ENCODE results near the gene LCK. TPM values are rescaled to one million over a fixed set of nuclear protein-coding genes. Genes with fewer than 3 reads are reported as not detected.

LCK gene
- total RNA-seq, 1 experiment from 2014 or later: 0.43 TPM

DNA sequence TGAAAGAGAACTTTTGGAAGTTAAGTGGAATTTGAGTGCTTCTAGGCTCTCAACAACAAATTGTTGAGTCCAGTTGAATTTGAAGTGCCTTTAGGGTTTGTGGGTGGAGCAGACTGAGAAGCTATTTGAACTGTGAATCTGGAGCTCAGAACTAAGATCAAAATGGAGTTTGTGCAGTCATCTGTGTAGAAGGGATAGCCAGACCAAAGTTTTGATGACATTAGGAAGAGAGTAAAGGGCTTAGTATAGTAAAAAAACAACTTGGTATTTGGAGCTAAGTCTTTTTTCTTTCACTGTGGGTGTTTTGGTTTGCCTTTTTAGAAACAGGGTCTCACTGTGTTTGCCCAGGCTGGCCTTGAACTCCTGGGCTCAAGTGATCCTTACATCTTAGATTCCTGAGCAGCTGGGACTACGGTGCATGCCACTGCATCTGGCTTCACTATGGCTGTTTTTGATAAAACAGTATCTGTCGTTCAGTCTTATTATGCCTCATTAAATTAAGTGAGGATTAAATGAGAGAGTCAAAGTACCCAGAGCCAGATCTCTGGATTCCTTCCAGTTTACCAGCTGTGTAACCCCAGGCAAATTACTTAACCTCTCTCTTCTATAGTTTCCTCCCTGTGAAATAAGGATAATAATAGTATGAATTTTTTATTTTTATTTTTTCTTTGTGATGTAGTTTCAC, 60.8 kb downstream of the LCK start:
- peaks cover 13% of the 10 kb centered on the region; the same call in 1 of the 2 replicates for H3K36me3 ChIP-seq
- H3K27ac ChIP-seq: no peak overlapping the region
- H3K9me3 ChIP-seq (replicated peaks): no peaks in the 10 kb centered on the region
- H3K4me3 ChIP-seq: no peak overlapping the region
- no peaks in the 10 kb centered on the region; the same call in 1 of the 2 replicates for H3K4me1 ChIP-seq
- no peaks in the 10 kb centered on the region for H3K27me3 ChIP-seq
- no peak for DNase-seq

DNA sequence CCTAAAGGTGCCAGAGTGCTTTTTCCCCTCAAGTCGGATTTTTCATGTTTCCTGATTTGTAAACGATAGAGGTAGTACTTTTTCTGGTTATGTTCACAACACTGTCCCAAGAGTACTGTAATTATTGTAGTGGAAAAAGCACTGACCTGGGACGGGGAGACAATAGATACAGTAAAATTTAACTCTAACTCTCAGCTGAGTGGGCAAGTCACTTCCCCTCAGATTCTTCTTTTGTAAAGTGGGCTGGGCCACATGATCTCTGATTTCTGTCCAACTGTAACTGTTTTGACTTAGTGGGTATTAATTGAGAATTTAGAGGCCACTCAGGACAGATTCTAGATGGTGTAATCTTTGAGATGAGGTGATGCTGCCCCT, 65.8 kb downstream of the LCK start:
- peaks cover 26% of the 10 kb centered on the region for H3K36me3 ChIP-seq
- no peaks in the 10 kb centered on the region for H3K9me3 ChIP-seq (replicated peaks)
- H3K27ac ChIP-seq: no peak overlapping the region
- H3K4me3 ChIP-seq: no peak overlapping the region
- no peak for DNase-seq
- no peaks in the 10 kb centered on the region; the same call in 1 of the 2 replicates for H3K4me1 ChIP-seq
- H3K27me3 ChIP-seq: no peaks in the 10 kb centered on the region

DNA sequence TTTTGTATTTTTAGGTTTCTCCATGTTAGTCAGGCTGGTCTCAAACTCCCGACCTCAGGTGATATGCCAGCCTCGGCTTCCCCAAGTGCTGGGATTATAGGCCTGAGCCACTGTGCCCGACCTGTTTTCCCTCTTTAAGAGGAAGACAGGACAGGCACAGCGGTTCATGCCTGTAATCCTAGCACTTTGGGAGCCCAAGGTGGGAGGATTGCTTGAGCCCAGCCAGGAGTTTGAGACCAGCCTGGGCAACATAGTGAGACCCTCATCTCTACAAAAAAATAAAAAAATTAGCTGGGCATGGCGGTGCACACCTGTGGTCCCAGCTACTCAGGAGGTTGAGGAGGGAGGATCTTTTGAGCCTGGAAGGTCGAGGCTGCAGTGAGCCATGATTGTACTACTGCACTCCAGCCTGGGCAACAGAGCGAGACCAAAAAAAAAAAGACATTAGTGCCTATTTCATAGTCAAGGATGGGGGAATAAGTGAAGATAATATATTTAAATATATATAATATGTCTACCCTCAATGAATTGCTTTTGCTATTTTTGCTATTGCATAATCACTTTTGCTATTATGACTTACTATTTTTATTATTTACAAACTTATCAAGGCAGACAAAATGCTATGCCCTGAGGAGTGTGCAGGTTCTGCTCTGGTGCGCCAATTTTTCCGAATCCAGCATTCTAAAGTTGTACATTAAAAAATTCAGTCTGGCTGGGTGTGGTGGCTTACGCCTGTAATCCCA, 67.2 kb downstream of the LCK start:
- Histone ChIP-seq H3K27ac (no peak overlapping the region), H3K27me3 (no peaks in the 10 kb centered on the region), H3K4me3 (no peak overlapping the region), H3K36me3 (peaks cover 26% of the 10 kb centered on the region), H3K4me1 (no peaks in the 10 kb centered on the region; the same call in 1 of the 2 replicates), H3K9me3 (replicated peaks) (no peaks in the 10 kb centered on the region)
- no peak for DNase-seq

DNA sequence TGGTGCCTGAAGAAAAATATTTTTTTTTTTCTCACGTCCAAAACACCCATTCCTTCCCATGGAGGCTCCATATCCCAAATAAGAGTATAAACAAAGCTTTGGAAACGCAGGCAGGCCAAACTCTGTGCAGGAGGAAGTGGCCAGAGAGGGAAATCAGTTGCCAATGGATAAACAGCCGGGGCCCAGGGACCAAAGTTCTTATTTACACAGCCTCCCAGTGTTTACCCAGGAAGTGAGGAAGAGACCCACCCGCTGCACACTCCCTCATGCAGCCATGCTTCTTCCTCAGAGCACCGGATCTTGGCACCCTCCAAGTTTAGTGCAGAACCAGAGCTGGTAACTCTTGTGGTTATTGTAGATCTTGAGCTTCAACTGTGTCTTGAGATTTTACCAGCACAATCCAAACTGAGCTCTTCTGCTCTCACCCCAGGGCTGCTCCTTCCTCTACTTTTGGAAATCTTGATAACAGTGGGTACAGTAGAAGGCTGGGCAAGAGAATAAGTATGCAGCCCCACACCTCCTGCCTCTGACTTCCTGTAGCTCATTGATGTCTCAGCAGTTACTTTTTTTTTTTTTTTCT, 70.7 kb downstream of the LCK start:
- H3K27ac ChIP-seq: no peak overlapping the region
- no peaks in the 10 kb centered on the region for H3K9me3 ChIP-seq (replicated peaks)
- peaks cover 40% of the 10 kb centered on the region for H3K36me3 ChIP-seq
- no peak overlapping the region for H3K4me3 ChIP-seq
- no peaks in the 10 kb centered on the region for H3K27me3 ChIP-seq
- no peaks in the 10 kb centered on the region for H3K4me1 ChIP-seq
- no peak for DNase-seq

GRCh38 chr1:32327204-32327603, 76.1 kb downstream of the LCK start:
- Histone ChIP-seq H3K27ac (no peak overlapping the region), H3K4me3 (no peak overlapping the region), H3K36me3 (peaks cover 52% of the 10 kb centered on the region)

GRCh38 chr1:32329931-32330466, 78.9 kb downstream of the LCK start:
- Histone ChIP-seq H3K27me3 (no peaks in the 10 kb centered on the region), H3K9me3 (replicated peaks) (no peaks in the 10 kb centered on the region), H3K36me3 (peaks cover 70% of the 10 kb centered on the region), H3K27ac (no peak overlapping the region), H3K4me3 (no peak overlapping the region), H3K4me1 (no peaks in the 10 kb centered on the region)
- no peak for DNase-seq

More at GRCh38 chr1:32327204-32327603, 76.1 kb downstream of the LCK start:
- Histone ChIP-seq H3K9me3 (replicated peaks) (no peaks in the 10 kb centered on the region), H3K4me1 (no peaks in the 10 kb centered on the region), H3K27me3 (no peaks in the 10 kb centered on the region)
- DNase-seq: no peak

DNA sequence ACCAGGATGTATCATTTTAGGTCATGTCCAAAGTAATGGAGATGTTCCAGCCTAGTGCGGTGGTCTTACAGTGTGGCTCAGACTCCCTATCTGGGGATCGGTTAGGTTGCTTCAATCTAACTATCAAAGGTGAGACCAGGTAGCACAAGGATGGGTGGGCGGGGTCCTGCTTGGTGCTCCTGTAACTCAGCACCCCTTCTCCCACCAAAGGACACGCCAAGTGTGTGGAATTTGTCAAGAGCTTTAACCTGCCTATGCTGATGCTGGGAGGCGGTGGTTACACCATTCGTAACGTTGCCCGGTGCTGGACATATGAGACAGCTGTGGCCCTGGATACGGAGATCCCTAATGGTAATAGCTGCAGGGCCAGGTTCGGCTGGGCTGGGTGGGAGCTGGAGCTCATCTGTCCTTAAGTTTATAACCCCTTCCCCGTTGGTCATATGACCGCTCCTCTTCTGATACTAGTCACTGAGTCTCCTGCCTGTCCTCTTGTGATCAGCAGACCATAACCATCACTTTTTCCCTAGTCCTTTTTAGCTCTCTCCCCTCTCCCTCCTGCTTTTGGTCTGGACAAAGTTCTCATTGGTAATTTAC, 79.6 kb downstream of the LCK start:
- Histone ChIP-seq H3K9me3 (replicated peaks) (no peaks in the 10 kb centered on the region), H3K4me1 (no peaks in the 10 kb centered on the region), H3K27me3 (no peaks in the 10 kb centered on the region), H3K27ac (no peak overlapping the region), H3K4me3 (no peak overlapping the region), H3K36me3 (peaks cover 63% of the 10 kb centered on the region)
- no peak for DNase-seq

DNA sequence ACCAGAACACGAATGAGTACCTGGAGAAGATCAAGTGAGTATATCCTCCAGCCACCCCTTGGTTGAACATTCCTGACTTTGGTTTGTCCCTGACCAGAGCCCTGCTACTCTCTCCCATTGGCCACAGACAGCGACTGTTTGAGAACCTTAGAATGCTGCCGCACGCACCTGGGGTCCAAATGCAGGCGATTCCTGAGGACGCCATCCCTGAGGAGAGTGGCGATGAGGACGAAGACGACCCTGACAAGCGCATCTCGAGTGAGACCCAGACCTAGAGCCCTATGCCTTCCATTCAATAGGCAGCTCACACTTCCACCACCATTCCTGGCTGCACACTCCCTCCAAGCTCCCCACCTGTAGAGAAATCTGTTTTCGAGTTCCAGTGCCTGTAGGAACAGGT, 80.5 kb downstream of the LCK start:
- Histone ChIP-seq H3K4me3 (no peak overlapping the region), H3K36me3 (peaks cover 60% of the 10 kb centered on the region), H3K27me3 (no peaks in the 10 kb centered on the region), H3K4me1 (peaks cover 1% of the 10 kb centered on the region; the same call in 1 of the 2 replicates), H3K27ac (no peak overlapping the region), H3K9me3 (replicated peaks) (no peaks in the 10 kb centered on the region)
- no peak for DNase-seq

DNA sequence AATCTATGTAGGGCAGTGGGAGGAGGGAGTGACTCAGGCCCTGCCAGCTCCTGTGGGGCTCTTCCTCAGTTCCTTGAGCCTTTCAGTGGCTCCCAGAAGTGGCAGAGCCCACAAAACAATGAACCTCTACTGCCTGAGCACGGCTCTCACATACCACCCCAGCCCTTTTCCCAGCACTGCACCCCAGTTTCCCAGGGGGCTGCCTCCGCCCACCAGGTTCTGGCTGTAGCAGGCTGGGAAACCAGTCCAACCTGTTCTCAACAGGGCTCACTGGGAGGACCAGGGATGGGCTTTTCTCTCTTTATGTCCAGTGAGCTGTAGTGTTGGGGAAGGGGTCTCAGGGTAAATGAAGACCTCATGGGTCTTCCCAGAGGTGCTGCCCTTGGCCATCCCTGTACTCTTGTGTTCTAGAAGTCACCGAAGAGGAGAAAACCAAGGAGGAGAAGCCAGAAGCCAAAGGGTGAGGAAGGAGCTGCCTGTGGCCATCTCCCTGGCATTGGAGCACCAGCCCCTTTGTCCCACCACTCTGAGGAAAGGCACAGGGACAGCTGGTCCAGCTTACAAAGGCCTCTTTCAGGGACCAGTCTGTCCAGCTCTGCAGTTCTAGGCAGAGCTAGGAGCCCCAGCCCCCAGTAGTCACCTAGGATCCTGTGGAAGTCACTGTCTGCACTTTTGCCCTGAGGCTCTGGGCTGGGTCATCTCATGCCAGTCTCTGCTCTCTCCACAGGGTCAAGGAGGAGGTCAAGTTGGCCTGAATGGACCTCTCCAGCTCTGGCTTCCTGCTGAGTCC, 81.4 kb downstream of the LCK start:
- no peaks in the 10 kb centered on the region for H3K27me3 ChIP-seq
- H3K9me3 ChIP-seq (replicated peaks): no peaks in the 10 kb centered on the region
- peak in 1 of 2 experiments; percentile 42 for DNase-seq
- H3K4me3 ChIP-seq: no peak overlapping the region
- H3K27ac ChIP-seq: no peak overlapping the region
- peaks cover 59% of the 10 kb centered on the region for H3K36me3 ChIP-seq
- H3K4me1 ChIP-seq: peaks cover 10% of the 10 kb centered on the region

DNA sequence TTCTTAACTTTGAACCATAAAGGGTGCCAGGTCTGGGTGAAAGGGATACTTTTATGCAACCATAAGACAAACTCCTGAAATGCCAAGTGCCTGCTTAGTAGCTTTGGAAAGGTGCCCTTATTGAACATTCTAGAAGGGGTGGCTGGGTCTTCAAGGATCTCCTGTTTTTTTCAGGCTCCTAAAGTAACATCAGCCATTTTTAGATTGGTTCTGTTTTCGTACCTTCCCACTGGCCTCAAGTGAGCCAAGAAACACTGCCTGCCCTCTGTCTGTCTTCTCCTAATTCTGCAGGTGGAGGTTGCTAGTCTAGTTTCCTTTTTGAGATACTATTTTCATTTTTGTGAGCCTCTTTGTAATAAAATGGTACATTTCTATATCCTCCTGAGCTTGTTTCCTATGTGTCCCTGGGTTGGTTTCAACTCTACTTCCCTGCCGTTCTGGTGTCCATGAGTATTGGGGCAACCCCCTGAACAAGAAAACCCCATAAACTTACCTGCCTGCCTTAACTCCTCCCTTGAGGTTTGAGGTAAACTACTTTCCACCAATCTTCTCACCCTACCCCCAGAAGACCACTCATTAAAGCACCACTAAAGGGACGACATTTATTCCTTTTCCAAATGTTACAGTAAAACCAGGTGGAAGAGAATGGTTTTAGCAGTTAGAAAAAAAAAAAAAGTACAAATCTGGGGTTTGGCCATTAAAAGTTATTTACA, 82.3 kb downstream of the LCK start:
- DNase-seq: no peak
- H3K4me3 ChIP-seq: no peak overlapping the region
- H3K27me3 ChIP-seq: no peaks in the 10 kb centered on the region
- H3K4me1 ChIP-seq: peaks cover 17% of the 10 kb centered on the region
- H3K36me3 ChIP-seq: peaks cover 54% of the 10 kb centered on the region
- H3K27ac ChIP-seq: no peak overlapping the region
- no peaks in the 10 kb centered on the region for H3K9me3 ChIP-seq (replicated peaks)

GRCh38 chr1:32334274-32334861, 83.3 kb downstream of the LCK start:
- H3K4me1 ChIP-seq: peaks cover 25% of the 10 kb centered on the region
- H3K27ac ChIP-seq: no peak overlapping the region
- peaks cover 45% of the 10 kb centered on the region for H3K36me3 ChIP-seq

GRCh38 chr1:32334864-32335534, 83.9 kb downstream of the LCK start:
- H3K9me3 ChIP-seq (replicated peaks): no peaks in the 10 kb centered on the region
- H3K27ac ChIP-seq: peak overlapping the region; percentile 44
- peak; percentile 56 to 72 for DNase-seq
- peaks cover 39% of the 10 kb centered on the region for H3K36me3 ChIP-seq
- H3K4me3 ChIP-seq: peak overlapping the region; percentile 98
- H3K4me1 ChIP-seq: peaks cover 25% of the 10 kb centered on the region
- H3K27me3 ChIP-seq: no peaks in the 10 kb centered on the region

More at GRCh38 chr1:32334274-32334861, 83.3 kb downstream of the LCK start:
- DNase-seq: no peak
- Histone ChIP-seq H3K4me3 (peak overlapping the region; percentile 98), H3K9me3 (replicated peaks) (no peaks in the 10 kb centered on the region), H3K27me3 (no peaks in the 10 kb centered on the region)

GRCh38 chr1:32335535-32335789, 84.4 kb downstream of the LCK start:
- DNase-seq: no peak
- Histone ChIP-seq H3K9me3 (replicated peaks) (no peaks in the 10 kb centered on the region), H3K4me1 (peaks cover 25% of the 10 kb centered on the region), H3K36me3 (peaks cover 38% of the 10 kb centered on the region), H3K27me3 (no peaks in the 10 kb centered on the region), H3K4me3 (peak overlapping the region; percentile 98), H3K27ac (peak overlapping the region; percentile 64; the same call in 1 of the 2 replicates)

Data from SJCRH30 (cell line).